ENCODE results near the gene RNASEL.

Gene RNASEL

GRCh38 chr1:182628657-182629056 is 39.6 kb upstream of the RNASEL start:
- Histone ChIP-seq H2AFZ (ENCODE audit: low read depth, low read length) (no peak overlapping the region), H3K27me3 (ENCODE audit: insufficient read depth, low read length) (no peaks in the 10 kb centered on the region), H3K36me3 (ENCODE audit: insufficient read depth, low read length) (no peaks in the 10 kb centered on the region), H3K4me1 (ENCODE audit: insufficient read depth, low read length) (peaks cover 20% of the 10 kb centered on the region), H3K4me3 (ENCODE audit: low read length) (no peak overlapping the region), H3K9me3 (ENCODE audit: low read length) (no peaks in the 10 kb centered on the region)

GRCh38 chr1:182627622-182628021 is 38.6 kb upstream of the RNASEL start:
- Histone ChIP-seq H3K27me3 (ENCODE audit: insufficient read depth, low read length) (no peaks in the 10 kb centered on the region), H3K9me3 (ENCODE audit: low read length) (no peaks in the 10 kb centered on the region), H3K4me3 (ENCODE audit: low read length) (no peak overlapping the region), H2AFZ (ENCODE audit: low read depth, low read length) (no peak overlapping the region), H3K36me3 (ENCODE audit: insufficient read depth, low read length) (no peaks in the 10 kb centered on the region), H3K4me1 (ENCODE audit: insufficient read depth, low read length) (peaks cover 18% of the 10 kb centered on the region)

- Histone ChIP-seq H3K27me3 (ENCODE audit: insufficient read depth, low read length) (no peaks in the 10 kb centered on the region), H3K9me3 (ENCODE audit: low read length) (no peaks in the 10 kb centered on the region), H2AFZ (ENCODE audit: low read depth, low read length) (no peak overlapping the region), H3K36me3 (ENCODE audit: insufficient read depth, low read length) (no peaks in the 10 kb centered on the region), H3K4me3 (ENCODE audit: low read length) (no peak overlapping the region), H3K4me1 (ENCODE audit: insufficient read depth, low read length) (peaks cover 18% of the 10 kb centered on the region)
Observed at GRCh38 chr1:182626527-182626926, 37.5 kb upstream of the RNASEL start.

- Histone ChIP-seq H3K36me3 (ENCODE audit: insufficient read depth, low read length) (no peaks in the 10 kb centered on the region), H3K4me3 (ENCODE audit: low read length) (no peak overlapping the region), H3K9me3 (ENCODE audit: low read length) (no peaks in the 10 kb centered on the region), H2AFZ (ENCODE audit: low read depth, low read length) (no peak overlapping the region), H3K27me3 (ENCODE audit: insufficient read depth, low read length) (no peaks in the 10 kb centered on the region), H3K4me1 (ENCODE audit: insufficient read depth, low read length) (peaks cover 18% of the 10 kb centered on the region)
Observed at GRCh38 chr1:182625719-182626504, 36.9 kb upstream of the RNASEL start.

GRCh38 chr1:182625024-182625423 is 36.0 kb upstream of the RNASEL start:
- H3K4me1 ChIP-seq (ENCODE audit: insufficient read depth, low read length) = peaks cover 12% of the 10 kb centered on the region
- no peaks in the 10 kb centered on the region for H3K27me3 ChIP-seq (ENCODE audit: insufficient read depth, low read length)
- H2AFZ ChIP-seq (ENCODE audit: low read depth, low read length) = no peak overlapping the region
- no peaks in the 10 kb centered on the region for H3K36me3 ChIP-seq (ENCODE audit: insufficient read depth, low read length)
- no peak overlapping the region for H3K4me3 ChIP-seq (ENCODE audit: low read length)
- no peaks in the 10 kb centered on the region for H3K9me3 ChIP-seq (ENCODE audit: low read length)

- no peaks in the 10 kb centered on the region for H3K27me3 ChIP-seq (ENCODE audit: insufficient read depth, low read length)
- no peak overlapping the region for H2AFZ ChIP-seq (ENCODE audit: low read depth, low read length)
- H3K4me1 ChIP-seq (ENCODE audit: insufficient read depth, low read length) = peaks cover 8% of the 10 kb centered on the region
- H3K36me3 ChIP-seq (ENCODE audit: insufficient read depth, low read length) = no peaks in the 10 kb centered on the region
- no peaks in the 10 kb centered on the region for H3K9me3 ChIP-seq (ENCODE audit: low read length)
- H3K4me3 ChIP-seq (ENCODE audit: low read length) = no peak overlapping the region
Observed at GRCh38 chr1:182624577-182624976, 35.5 kb upstream of the RNASEL start.

GRCh38 chr1:182622901-182623528 is 34.0 kb upstream of the RNASEL start:
- H3K27me3 ChIP-seq (ENCODE audit: insufficient read depth, low read length) = peaks cover 5% of the 10 kb centered on the region
- H3K36me3 ChIP-seq (ENCODE audit: insufficient read depth, low read length) = no peaks in the 10 kb centered on the region
- no peak overlapping the region for H3K4me3 ChIP-seq (ENCODE audit: low read length)
- peaks cover 6% of the 10 kb centered on the region for H3K4me1 ChIP-seq (ENCODE audit: insufficient read depth, low read length)
- H3K9me3 ChIP-seq (ENCODE audit: low read length) = no peaks in the 10 kb centered on the region
- no peak overlapping the region for H2AFZ ChIP-seq (ENCODE audit: low read depth, low read length)

GRCh38 chr1:182621906-182622305 is 32.9 kb upstream of the RNASEL start:
- Histone ChIP-seq H3K4me1 (ENCODE audit: insufficient read depth, low read length) (peaks cover 12% of the 10 kb centered on the region), H3K9me3 (ENCODE audit: low read length) (no peaks in the 10 kb centered on the region), H3K4me3 (ENCODE audit: low read length) (no peak overlapping the region), H2AFZ (ENCODE audit: low read depth, low read length) (no peak overlapping the region), H3K36me3 (ENCODE audit: insufficient read depth, low read length) (no peaks in the 10 kb centered on the region), H3K27me3 (ENCODE audit: insufficient read depth, low read length) (peaks cover 8% of the 10 kb centered on the region)

GRCh38 chr1:182620924-182621585 is 32.0 kb upstream of the RNASEL start:
- H2AFZ ChIP-seq (ENCODE audit: low read depth, low read length) = no peak overlapping the region
- no peaks in the 10 kb centered on the region for H3K36me3 ChIP-seq (ENCODE audit: insufficient read depth, low read length)
- H3K27me3 ChIP-seq (ENCODE audit: insufficient read depth, low read length) = peaks cover 14% of the 10 kb centered on the region
- H3K4me3 ChIP-seq (ENCODE audit: low read length) = no peak overlapping the region
- peaks cover 17% of the 10 kb centered on the region for H3K4me1 ChIP-seq (ENCODE audit: insufficient read depth, low read length)
- no peaks in the 10 kb centered on the region for H3K9me3 ChIP-seq (ENCODE audit: low read length)

- Histone ChIP-seq H3K27me3 (ENCODE audit: insufficient read depth, low read length) (peaks cover 21% of the 10 kb centered on the region), H2AFZ (ENCODE audit: low read depth, low read length) (no peak overlapping the region), H3K4me1 (ENCODE audit: insufficient read depth, low read length) (peaks cover 28% of the 10 kb centered on the region), H3K36me3 (ENCODE audit: insufficient read depth, low read length) (no peaks in the 10 kb centered on the region), H3K9me3 (ENCODE audit: low read length) (no peaks in the 10 kb centered on the region), H3K4me3 (ENCODE audit: low read length) (no peak overlapping the region)
Observed at GRCh38 chr1:182617734-182618351, 28.8 kb upstream of the RNASEL start.

GRCh38 chr1:182617014-182617429 is 28.0 kb upstream of the RNASEL start:
- Histone ChIP-seq H3K9me3 (ENCODE audit: low read length) (no peaks in the 10 kb centered on the region), H3K36me3 (ENCODE audit: insufficient read depth, low read length) (no peaks in the 10 kb centered on the region), H3K27me3 (ENCODE audit: insufficient read depth, low read length) (peaks cover 21% of the 10 kb centered on the region), H2AFZ (ENCODE audit: low read depth, low read length) (no peak overlapping the region), H3K4me1 (ENCODE audit: insufficient read depth, low read length) (peaks cover 30% of the 10 kb centered on the region), H3K4me3 (ENCODE audit: low read length) (no peak overlapping the region)

GRCh38 chr1:182616130-182617013 is 27.3 kb upstream of the RNASEL start:
- H3K9me3 ChIP-seq (ENCODE audit: low read length) = no peaks in the 10 kb centered on the region
- peaks cover 21% of the 10 kb centered on the region for H3K27me3 ChIP-seq (ENCODE audit: insufficient read depth, low read length)
- H3K4me1 ChIP-seq (ENCODE audit: insufficient read depth, low read length) = peaks cover 36% of the 10 kb centered on the region
- H2AFZ ChIP-seq (ENCODE audit: low read depth, low read length) = peak overlapping the region; percentile 82
- no peaks in the 10 kb centered on the region for H3K36me3 ChIP-seq (ENCODE audit: insufficient read depth, low read length)
- peak overlapping the region; percentile 55 for H3K4me3 ChIP-seq (ENCODE audit: low read length)

Data from neuron (in vitro differentiated cells).